Stimulated activated CD8-positive, alpha-beta memory T cell treated with anti-CD3 and anti-CD28 coated beads, Interleukin-4, amount 100 ng/mL, for 1 hour (primary cell): Measurements from ENCODE around the gene RNASE1.

Experiments used
- DNase-seq, 2 donors: peaks; one replicate each; pipeline ENCODE4 v3.0.0-alpha.2; 2020; ENCODE audit warnings: low read depth in 2 of 2, low spot score in 1 of 2

The RNASE1 gene

GRCh38 chr14:20808162-20808483 is 5.5 kb upstream of the RNASE1 start:
- DNase-seq, result no peak

- no peak for DNase-seq
Measured at GRCh38 chr14:20807304-20808161, 4.9 kb upstream of the RNASE1 start.

- DNase-seq, result no peak
Measured at GRCh38 chr14:20805485-20805884, 2.8 kb upstream of the RNASE1 start.

- DNase-seq, result no peak
Measured at GRCh38 chr14:20803223-20803622, 579 bp upstream of the RNASE1 start.

GRCh38 chr14:20801726-20802125 is 918 bp downstream of the RNASE1 start:
- DNase-seq, result no peak

- DNase-seq, result no peak
Measured at GRCh38 chr14:20799892-20800544, 2.6 kb downstream of the RNASE1 start.

- no peak for DNase-seq
Measured at GRCh38 chr14:20799456-20799891, 3.2 kb downstream of the RNASE1 start.

- DNase-seq, result no peak
Measured at GRCh38 chr14:20798932-20799331, 3.7 kb downstream of the RNASE1 start.

GRCh38 chr14:20798318-20798717 is 4.3 kb downstream of the RNASE1 start:
- DNase-seq, result no peak

- DNase-seq, result no peak
Measured at GRCh38 chr14:20797164-20797563, 5.5 kb downstream of the RNASE1 start.

GRCh38 chr14:20794644-20795369 is 7.8 kb downstream of the RNASE1 start:
- no peak for DNase-seq

GRCh38 chr14:20792556-20792955 is 10.1 kb downstream of the RNASE1 start:
- no peak for DNase-seq

- DNase-seq, result no peak
Measured at GRCh38 chr14:20791597-20791996, 11.0 kb downstream of the RNASE1 start.

- no peak for DNase-seq
Measured at GRCh38 chr14:20791187-20791586, 11.5 kb downstream of the RNASE1 start.

- no peak for DNase-seq
Measured at GRCh38 chr14:20790464-20791116, 12.1 kb downstream of the RNASE1 start.

- no peak for DNase-seq
Measured at GRCh38 chr14:20789230-20789813, 13.3 kb downstream of the RNASE1 start.

- no peak for DNase-seq
Measured at GRCh38 chr14:20787025-20787424, 15.6 kb downstream of the RNASE1 start.

GRCh38 chr14:20782280-20782890 is 20.3 kb downstream of the RNASE1 start:
- DNase-seq, result no peak

GRCh38 chr14:20781803-20782202 is 20.8 kb downstream of the RNASE1 start:
- DNase-seq, result no peak

GRCh38 chr14:20775901-20776300 is 26.7 kb downstream of the RNASE1 start:
- no peak for DNase-seq

GRCh38 chr14:20775043-20775442 is 27.6 kb downstream of the RNASE1 start:
- DNase-seq, result no peak
